HG02938 (cell line): ENCODE measurements around the gene PTPRN2.

ENCODE experiments used
- ATAC-seq: cut with Tn5 transposase; IDR thresholded peaks from one replicate; pipeline ENCODE4 v1.9.1; 2021; ENCODE audit warnings: mild to moderate bottlenecking, moderate library complexity; ENCODE audit not compliant: unreplicated experiment

PTPRN2 gene

GRCh38 chr7:157892751-157893523 is 694.7 kb downstream of the PTPRN2 start:
- no peak for ATAC-seq

DNA sequence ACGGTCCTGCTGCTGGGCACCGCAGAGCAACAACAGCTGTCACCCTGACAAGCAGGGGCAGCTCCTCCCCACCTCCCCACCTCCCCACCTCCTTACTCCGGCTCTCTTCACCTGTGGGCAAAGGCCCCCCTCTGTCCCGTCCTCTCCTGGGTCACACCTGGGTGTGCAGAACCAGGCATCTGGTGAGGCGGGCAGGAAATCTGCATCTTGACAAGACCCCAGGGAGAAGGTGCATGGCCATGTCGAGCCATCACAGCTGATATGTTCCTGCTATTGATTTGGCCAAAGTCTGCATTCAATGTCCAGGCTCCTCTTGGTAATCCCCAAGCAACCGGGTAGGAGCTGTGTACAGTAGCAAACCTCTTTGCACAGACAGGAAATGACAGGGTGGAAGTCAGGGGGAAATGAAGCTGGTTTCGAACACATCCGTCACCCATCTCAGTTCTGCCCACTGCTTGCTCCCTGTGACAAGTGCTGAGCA is 696.7 kb downstream of the PTPRN2 start:
- ATAC-seq: no peak

GRCh38 chr7:157889480-157889879 is 698.1 kb downstream of the PTPRN2 start:
- ATAC-seq: no peak

DNA sequence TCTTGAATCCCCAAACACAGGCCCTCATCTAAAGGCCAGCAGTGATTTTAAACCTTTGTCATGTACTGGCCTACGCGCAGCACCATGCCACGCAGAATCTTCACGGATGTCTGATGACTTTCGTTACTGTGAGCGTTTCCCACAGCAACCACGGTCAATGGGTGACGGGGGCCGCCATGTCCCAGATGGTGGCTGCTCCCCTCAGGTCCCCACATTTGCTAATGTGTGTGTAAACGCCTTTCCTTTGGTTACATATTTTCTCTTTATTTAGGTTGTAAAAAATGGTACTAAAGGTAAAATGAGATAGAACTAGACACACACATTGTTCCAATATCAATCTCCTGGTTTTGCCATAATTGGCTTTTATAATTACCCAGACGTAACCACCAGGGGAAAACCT is 699.0 kb downstream of the PTPRN2 start:
- ATAC-seq: no peak

GRCh38 chr7:157887400-157887799 is 700.2 kb downstream of the PTPRN2 start:
- no peak for ATAC-seq

- no peak for ATAC-seq
Observed at GRCh38 chr7:157886711-157887110, 700.9 kb downstream of the PTPRN2 start.

GRCh38 chr7:157886266-157886665 is 701.4 kb downstream of the PTPRN2 start:
- no peak for ATAC-seq

- no peak for ATAC-seq
Observed at GRCh38 chr7:157885140-157885539, 702.5 kb downstream of the PTPRN2 start.

DNA sequence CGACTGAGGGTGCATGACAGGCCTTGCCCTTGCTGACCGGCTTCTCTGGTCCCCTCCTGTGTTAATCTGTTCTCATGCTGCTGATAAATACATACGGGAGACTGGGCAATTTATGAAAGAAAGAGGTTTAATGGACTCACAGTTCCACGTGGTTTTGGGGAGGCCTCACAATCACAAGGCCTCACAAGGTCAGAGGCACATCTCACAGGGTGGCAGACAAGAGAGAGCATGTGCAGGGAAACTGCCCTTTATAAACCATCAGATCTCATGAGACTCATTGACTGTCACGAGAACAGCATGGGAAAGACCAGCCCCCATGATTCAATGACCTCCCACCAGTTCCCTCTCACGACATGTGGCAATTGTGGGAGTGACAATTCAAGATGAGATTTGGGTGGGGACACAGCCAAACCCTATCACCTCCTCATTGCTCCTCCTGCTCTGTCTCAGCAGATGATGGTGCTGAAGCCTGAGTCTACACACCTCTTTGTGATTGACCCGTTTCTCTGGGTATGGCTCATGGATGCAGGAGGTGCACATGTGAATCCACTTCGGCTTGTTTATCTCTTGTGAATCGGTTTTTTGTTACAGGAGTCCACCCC is 703.1 kb downstream of the PTPRN2 start:
- ATAC-seq: no peak

DNA sequence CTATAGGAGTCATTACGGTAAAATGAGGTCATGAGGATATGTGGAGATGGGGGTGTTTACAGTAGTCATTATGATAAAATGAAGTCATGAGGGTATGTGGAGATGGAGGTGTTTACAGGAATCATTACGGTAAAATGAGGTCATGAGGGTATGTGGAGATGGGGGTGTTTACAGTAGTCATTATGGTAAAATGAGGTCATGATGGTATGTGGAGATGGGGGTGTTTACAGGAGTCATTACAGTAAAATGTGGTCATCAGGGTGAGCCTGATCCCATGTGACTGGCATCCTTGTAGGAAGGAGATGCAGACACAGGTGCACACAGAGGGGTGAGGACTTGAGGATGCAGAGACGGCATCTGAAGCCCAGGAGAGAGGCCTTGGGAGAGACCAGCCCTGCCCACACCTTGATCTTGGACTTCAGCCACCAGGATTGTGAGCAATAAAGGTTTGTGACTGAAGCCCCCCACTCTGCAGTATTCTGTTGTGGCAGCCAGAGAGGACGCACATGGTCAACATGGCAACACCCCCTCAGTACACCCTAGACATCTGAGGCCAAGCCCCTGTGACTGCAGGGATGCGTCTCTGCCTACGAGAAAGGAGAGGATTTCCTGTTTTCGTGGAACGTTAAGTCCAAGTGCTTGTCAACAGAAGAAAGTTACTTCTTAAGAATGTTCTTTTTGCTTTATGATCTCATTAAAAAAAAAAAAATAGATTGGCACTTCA is 706.4 kb downstream of the PTPRN2 start:
- no peak for ATAC-seq

GRCh38 chr7:157879391-157879790 is 708.2 kb downstream of the PTPRN2 start:
- no peak for ATAC-seq

DNA sequence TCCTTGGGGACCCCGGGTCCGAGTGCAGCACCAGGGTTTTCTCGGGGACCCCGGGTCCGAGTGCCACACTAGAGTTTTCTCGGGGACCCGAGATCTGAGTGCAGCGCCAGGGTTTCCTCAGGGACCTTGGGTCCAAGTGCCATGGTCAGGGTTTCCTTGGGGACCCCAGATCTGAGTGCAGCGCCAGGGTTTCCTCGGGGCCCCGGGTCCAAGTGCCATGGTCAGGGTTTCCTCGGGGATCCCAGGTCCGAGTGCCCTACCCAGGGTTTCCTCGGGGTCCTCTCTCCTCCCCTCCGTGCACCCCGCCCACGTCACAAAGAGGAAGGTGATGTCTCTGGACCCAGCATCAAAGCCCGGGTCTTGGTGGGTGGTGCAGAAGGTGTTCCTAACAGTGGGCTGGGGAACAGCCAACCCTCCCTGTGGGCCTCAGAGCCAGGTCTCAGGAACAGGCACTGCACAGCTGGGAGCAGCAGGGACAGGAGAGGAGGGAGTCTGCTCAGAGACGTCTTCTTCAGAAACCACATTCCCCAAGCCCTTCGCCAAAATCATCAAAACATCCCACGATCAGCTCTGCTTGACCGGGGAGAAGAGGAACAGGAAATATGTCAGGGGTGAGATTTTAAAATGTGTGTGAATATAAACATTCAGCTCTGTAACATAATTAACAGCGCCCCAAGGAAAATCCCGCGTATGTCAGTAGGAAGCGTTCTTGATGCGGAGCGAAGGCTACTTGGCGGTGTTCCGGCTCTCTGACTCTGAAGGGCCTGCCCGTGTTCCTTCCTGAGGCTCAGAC is 710.1 kb downstream of the PTPRN2 start:
- ATAC-seq: no peak

DNA sequence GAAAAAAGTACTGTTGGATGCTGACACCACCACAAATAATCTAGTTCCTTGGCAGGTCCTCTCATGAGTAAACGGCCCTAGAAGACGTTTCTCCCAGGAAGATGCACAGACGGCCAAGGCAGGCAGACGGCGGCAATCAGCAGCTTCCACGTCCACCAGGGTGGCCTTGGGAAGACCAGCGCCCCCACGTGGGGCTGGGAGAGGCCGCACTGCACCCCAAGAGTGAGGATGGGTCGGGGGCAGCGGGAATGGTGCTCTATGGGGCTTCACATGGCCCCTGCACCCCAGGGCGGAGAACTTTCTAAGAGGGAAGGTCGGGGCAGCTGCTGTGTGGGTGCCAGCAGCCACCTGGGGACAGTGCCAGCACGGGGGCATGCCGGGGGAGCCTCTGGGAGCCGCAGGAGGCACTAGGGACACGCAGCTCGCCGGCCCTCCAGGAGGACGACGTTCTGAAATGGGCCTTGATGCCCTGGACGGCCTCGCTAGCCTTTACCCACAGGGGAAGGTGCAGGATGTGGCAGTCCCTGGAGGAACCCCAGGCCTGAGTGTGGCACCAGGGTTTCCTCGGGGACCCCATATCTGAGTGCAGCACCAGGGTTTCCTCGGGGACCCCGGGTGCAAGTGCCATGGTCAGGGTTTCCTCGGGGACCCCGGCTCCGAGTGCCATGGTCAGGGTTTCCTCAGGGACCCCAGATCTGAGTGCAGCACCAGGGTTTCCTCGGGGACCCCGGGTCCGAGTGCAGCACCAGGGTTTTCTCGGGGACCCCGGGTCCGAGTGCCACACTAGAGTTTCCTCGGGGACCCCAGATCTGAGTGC is 710.9 kb downstream of the PTPRN2 start:
- no peak for ATAC-seq

GRCh38 chr7:157875230-157876179 is 712.1 kb downstream of the PTPRN2 start:
- no peak for ATAC-seq

- ATAC-seq: no peak
Observed at GRCh38 chr7:157874870-157875229, 712.8 kb downstream of the PTPRN2 start.

DNA sequence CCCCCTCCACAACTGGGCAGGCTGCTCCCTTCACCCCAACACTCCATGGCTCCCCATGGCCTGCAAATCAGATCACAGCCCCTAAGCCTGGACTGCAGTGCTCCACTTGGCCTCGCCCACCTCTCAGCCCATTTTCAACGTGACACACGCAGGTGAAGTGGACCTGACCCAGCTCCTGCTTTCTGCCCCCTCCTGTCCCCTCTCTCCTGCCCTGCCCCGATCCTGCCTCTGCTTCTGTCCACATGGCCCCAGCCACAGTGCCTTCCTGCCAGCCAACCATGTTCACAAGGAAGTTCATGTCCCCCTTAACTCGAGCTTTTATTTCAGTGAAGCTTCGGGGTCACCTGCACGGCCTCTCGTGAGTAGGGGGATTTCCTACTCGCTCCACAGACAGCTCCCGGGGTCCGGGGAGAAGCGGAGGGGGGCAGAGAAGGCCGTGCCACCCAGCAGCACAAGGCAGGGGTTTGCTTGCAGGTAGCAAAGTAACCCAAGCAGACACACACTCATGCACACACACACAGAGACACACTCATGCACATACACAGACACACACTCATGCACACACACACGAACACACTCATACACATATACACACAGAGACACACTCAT is 713.3 kb downstream of the PTPRN2 start:
- no peak for ATAC-seq

DNA sequence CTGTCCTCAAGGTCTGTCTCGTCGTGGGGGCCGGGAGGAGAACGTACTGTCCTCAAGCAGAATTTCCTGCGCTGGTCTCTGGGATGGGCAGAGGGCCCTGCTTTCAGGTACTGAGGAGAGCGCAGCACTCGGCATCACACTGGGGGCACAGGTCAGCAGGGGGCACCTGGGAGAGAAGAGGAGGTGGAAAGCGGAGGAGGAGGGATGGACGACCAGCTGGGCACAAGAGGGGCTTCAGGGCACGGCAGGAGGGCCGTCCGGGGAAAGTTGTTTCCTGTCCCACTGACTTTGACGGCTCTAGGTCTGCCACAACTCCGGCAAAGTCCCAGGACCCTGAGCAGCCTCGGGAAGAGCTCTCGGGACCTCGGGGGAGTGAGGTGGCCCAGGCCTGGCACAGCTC is 714.0 kb downstream of the PTPRN2 start:
- ATAC-seq: no peak

DNA sequence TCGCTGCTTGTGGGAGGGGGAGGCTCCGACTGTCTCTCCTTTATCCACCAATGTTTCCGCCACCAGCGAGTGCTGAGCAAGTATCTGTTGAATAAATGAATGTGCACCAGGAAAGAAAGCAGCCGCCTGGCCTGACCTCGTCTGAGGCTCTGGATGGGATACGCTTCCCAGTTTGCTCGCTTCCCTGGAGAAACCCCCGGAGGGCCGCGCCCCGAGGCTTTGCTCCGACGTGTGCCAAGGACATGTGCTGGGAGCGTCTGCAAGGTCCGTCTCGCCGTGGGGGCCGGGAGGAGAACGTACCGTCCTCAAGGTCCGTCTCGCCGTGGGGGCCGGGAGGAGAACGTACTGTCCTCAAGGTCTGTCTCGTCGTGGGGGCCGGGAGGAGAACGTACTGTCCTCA is 714.4 kb downstream of the PTPRN2 start:
- no peak for ATAC-seq

- ATAC-seq: no peak
Observed at GRCh38 chr7:157872447-157872846, 715.2 kb downstream of the PTPRN2 start.
